Stimulated activated naive CD8-positive, alpha-beta T cell treated with anti-CD3 and anti-CD28 coated beads, Interleukin-15, amount 100 ng/mL, for 72 hours (primary cell): Measurements from ENCODE around the gene NUAK2.
"Not testable (repeated sequence)": the region's sequence is repeated elsewhere in the genome, so short reads cannot be mapped to it uniquely, and the experiment has no call there.

Experiments used
- ATAC-seq: fragments of 150-1000 bp; cut with Tn5 transposase; 2 replicates; pipeline ENCODE4 v1.10.0; 2021; ENCODE audit warnings: mild to moderate bottlenecking, moderate library complexity
- DNase-seq, 2 donors: peaks; one replicate each; pipeline ENCODE4 v3.0.0; 2021 to 2022
- H3K27ac Mint-ChIP-seq, 2 donors: one replicate each; pipeline ENCODE4 v1.8.0; 2022; ENCODE audit warnings: mild to moderate bottlenecking in 2 of 2, mixed read lengths in 2 of 2, moderate library complexity in 2 of 2
- H3K27me3 Mint-ChIP-seq: one replicate; pipeline ENCODE4 v1.8.0; 2022; ENCODE audit warnings: mixed read lengths
- H3K4me1 Mint-ChIP-seq: one replicate; pipeline ENCODE4 v1.8.0; 2022; ENCODE audit warnings: mild to moderate bottlenecking, mixed read lengths
- H3K4me3 Mint-ChIP-seq, 2 donors: one replicate each; pipeline ENCODE4 v1.8.0; 2022; ENCODE audit warnings: mild to moderate bottlenecking in 2 of 2, mixed read lengths in 2 of 2, moderate library complexity in 1 of 2
- H3K9me3 Mint-ChIP-seq, 2 donors: one replicate each; pipeline ENCODE4 v1.8.0; 2022; ENCODE audit warnings: mixed read lengths in 2 of 2

NUAK2 gene

GRCh38 chr1:205297546-205298177 lies 23.9 kb downstream of the NUAK2 start:
- H3K4me3 Mint-ChIP-seq, DNase-seq, ATAC-seq, H3K9me3 Mint-ChIP-seq, H3K27me3 Mint-ChIP-seq: not testable (repeated sequence)
- peaks cover 92% of the 10 kb centered on the region for H3K4me1 Mint-ChIP-seq
- H3K27ac Mint-ChIP-seq = peak overlapping the region; percentile 9 to 31

- no peak for ATAC-seq
- no peak for DNase-seq
- Mint-ChIP-seq H3K9me3 (no peaks in the 10 kb centered on the region), H3K27me3 (no peaks in the 10 kb centered on the region), H3K27ac (peak overlapping the region in 1 of 2 donors; percentile 53), H3K4me1 (peaks cover 90% of the 10 kb centered on the region), H3K4me3 (peak overlapping the region in 1 of 2 donors; percentile 11)
Observed at GRCh38 chr1:205296154-205296553, 25.4 kb downstream of the NUAK2 start.

- Mint-ChIP-seq H3K27me3 (no peaks in the 10 kb centered on the region), H3K4me1 (peaks cover 83% of the 10 kb centered on the region), H3K4me3 (no peak overlapping the region), H3K27ac (no peak overlapping the region), H3K9me3 (no peaks in the 10 kb centered on the region)
- no peak for ATAC-seq
- no peak for DNase-seq
Observed at GRCh38 chr1:205294934-205295333, 26.6 kb downstream of the NUAK2 start.

- no peaks in the 10 kb centered on the region for H3K9me3 Mint-ChIP-seq
- H3K4me1 Mint-ChIP-seq = peaks cover 86% of the 10 kb centered on the region
- H3K4me3 Mint-ChIP-seq = peak overlapping the region in 1 of 2 donors; percentile 13
- DNase-seq (no peak), ATAC-seq (no peak)
- peak overlapping the region in 1 of 2 donors; percentile 59 for H3K27ac Mint-ChIP-seq
- no peaks in the 10 kb centered on the region for H3K27me3 Mint-ChIP-seq
Observed at GRCh38 chr1:205294175-205294917, 27.2 kb downstream of the NUAK2 start.

DNA sequence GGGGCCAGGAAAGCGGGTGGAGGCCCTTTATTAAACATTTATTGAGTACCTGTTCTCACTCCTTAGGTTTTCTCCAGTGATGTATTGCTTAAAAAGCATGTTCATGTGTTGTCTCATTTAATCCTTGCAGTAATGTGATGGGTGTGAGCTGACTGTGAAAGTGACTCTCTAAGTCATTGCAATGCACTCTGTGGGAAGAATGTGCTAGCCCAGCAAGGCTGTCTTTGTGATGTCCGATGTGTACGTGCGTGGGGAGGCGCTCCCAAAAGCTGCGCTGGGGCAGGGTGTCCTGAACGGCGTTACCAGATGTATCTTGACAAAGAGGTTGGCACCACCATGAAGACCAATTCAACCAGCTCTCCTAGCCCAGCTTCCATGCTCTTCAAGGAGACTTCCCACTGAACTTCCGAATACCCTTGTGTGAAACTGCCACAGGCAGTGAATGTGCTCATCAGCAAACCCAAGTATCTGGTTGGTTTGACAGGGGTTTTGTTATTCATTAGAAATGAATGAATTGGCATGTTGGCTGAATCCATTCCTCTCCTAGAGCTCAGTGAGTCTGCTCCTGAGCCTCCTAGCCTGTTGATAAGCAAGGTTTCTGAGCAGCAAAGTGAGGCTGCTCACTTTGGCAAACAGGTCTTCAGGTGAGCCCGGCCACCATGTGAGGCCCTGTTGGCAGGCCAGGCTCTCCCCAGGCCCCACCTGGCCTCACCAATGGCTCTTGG lies 28.0 kb downstream of the NUAK2 start:
- no peak overlapping the region for H3K27ac Mint-ChIP-seq
- H3K4me1 Mint-ChIP-seq = peaks cover 86% of the 10 kb centered on the region
- no peak overlapping the region for H3K4me3 Mint-ChIP-seq
- ATAC-seq (no peak), DNase-seq (no peak)
- H3K27me3 Mint-ChIP-seq = no peaks in the 10 kb centered on the region
- no peaks in the 10 kb centered on the region for H3K9me3 Mint-ChIP-seq

GRCh38 chr1:205291596-205291995 lies 29.9 kb downstream of the NUAK2 start:
- Mint-ChIP-seq H3K4me1 (peaks cover 86% of the 10 kb centered on the region), H3K9me3 (no peaks in the 10 kb centered on the region), H3K4me3 (no peak overlapping the region), H3K27ac (no peak overlapping the region), H3K27me3 (no peaks in the 10 kb centered on the region)
- DNase-seq (peak in 1 of 2 donors; percentile 46), ATAC-seq (peak; percentile 33)

DNA sequence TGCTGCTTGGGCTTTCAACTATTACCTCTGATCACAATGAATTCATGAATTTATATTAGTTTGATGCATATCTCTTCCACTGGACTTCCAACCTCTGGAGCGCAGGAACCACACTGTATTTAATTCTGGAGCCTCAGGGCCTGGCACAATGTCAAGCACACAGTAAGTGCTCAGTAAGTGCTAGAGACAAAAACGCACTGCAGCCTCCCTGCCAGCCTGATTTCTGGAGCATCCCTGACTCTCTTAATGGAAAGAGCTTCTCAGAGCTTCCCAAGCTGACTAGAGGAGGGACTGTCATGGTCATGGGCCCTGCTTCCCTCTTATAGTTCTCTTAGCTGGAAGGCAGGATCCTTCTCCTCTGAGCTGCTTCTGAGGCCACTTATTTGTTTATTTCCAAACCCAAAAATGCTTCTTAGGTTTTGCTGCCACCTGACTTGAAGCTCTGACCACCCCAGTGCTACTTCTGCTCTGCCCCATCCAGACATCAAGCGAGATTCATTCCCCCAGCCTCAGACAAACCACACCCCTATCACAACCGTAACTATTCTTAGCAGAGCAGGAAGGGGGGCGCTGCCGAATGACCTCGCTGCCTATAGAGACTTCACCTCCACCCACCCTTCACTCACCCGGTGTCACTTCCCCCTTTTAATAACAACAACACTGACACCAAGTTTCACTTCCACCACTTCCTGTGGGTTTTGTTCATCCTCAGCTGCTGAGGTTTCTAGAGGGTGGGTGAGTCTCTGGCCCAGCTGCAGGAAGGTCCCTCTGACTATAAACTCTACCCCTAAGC lies 33.6 kb downstream of the NUAK2 start:
- DNase-seq (peak; percentile 85 to 91), ATAC-seq (peak; percentile 82)
- Mint-ChIP-seq H3K4me1 (peaks cover 86% of the 10 kb centered on the region), H3K9me3 (no peaks in the 10 kb centered on the region), H3K4me3 (peak overlapping the region; percentile 58 to 65), H3K27me3 (peaks cover 4% of the 10 kb centered on the region), H3K27ac (peak overlapping the region in 1 of 2 donors; percentile 55)

- no peak overlapping the region for H3K27ac Mint-ChIP-seq
- no peaks in the 10 kb centered on the region for H3K9me3 Mint-ChIP-seq
- peaks cover 88% of the 10 kb centered on the region for H3K4me1 Mint-ChIP-seq
- H3K27me3 Mint-ChIP-seq = peaks cover 13% of the 10 kb centered on the region
- H3K4me3 Mint-ChIP-seq = peak overlapping the region in 1 of 2 donors; percentile 65
- DNase-seq (no peak), ATAC-seq (no peak)
Observed at GRCh38 chr1:205287076-205287475, 34.5 kb downstream of the NUAK2 start.

GRCh38 chr1:205286335-205286950 lies 35.1 kb downstream of the NUAK2 start:
- Mint-ChIP-seq H3K27me3 (peaks cover 13% of the 10 kb centered on the region), H3K4me3 (peak overlapping the region; percentile 84 to 90), H3K4me1 (peaks cover 83% of the 10 kb centered on the region), H3K27ac (peak overlapping the region; percentile 37 to 94), H3K9me3 (no peaks in the 10 kb centered on the region)
- ATAC-seq (peak; percentile 47), DNase-seq (peak; percentile 88 to 89)

DNA sequence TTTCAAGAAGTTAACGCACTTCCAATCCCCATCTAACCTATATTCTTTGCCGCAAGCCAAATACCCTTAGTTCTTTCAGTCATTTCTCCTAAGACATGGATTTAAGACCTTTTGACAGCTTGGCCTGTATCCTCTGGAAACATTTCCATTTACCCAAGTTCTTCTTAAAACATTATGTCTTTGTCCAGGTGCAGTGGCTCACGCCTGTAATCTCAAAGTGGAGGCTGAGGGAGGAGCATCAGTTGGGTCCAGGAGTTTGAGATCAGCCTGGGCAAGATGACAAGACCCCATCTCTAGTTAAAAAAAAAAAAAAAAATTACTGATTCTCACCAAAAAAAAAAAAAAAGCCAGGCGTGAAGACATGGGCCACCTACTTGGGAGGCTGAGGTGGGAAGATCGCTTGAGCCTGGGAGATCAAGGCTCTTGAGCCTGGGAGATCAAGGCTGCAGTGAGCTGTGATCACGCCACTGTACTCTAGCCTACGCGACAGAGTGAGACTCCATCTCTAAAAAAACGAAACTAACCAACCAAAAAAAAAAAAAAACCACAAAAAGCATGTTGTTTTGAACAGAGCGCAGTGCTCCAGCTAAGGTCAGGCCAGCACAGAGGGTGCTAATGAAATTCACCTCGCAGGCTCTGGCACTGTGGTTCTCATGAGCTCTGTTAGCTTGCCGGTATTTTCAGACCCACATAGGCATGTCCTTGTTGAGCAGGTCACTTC lies 36.0 kb downstream of the NUAK2 start:
- H3K27me3 Mint-ChIP-seq = peaks cover 13% of the 10 kb centered on the region
- H3K27ac Mint-ChIP-seq = peak overlapping the region; percentile 93 to 96
- DNase-seq (peak; percentile 57 to 63), ATAC-seq (peak; percentile 47)
- peaks cover 83% of the 10 kb centered on the region for H3K4me1 Mint-ChIP-seq
- H3K9me3 Mint-ChIP-seq = no peaks in the 10 kb centered on the region
- H3K4me3 Mint-ChIP-seq = peak overlapping the region; percentile 84 to 90

GRCh38 chr1:205284420-205285144 lies 37.0 kb downstream of the NUAK2 start:
- peaks cover 88% of the 10 kb centered on the region for H3K4me1 Mint-ChIP-seq
- peaks cover 13% of the 10 kb centered on the region for H3K27me3 Mint-ChIP-seq
- peak; percentile 79 for ATAC-seq
- H3K4me3 Mint-ChIP-seq = peak overlapping the region; percentile 84 to 90
- H3K27ac Mint-ChIP-seq = peak overlapping the region; percentile 92 to 96
- peak; percentile 85 to 91 for DNase-seq
- H3K9me3 Mint-ChIP-seq = no peaks in the 10 kb centered on the region

- H3K27me3 Mint-ChIP-seq = peaks cover 13% of the 10 kb centered on the region
- DNase-seq (no peak), ATAC-seq (no peak)
- H3K27ac Mint-ChIP-seq = no peak overlapping the region
- no peaks in the 10 kb centered on the region for H3K9me3 Mint-ChIP-seq
- H3K4me3 Mint-ChIP-seq = peak overlapping the region in 1 of 2 donors; percentile 90
- peaks cover 88% of the 10 kb centered on the region for H3K4me1 Mint-ChIP-seq
Observed at GRCh38 chr1:205283270-205284147, 38.0 kb downstream of the NUAK2 start.
